Measurements from ENCODE around the gene RPL5. TPM values are rescaled to one million over a fixed set of nuclear protein-coding genes. Genes with fewer than 3 reads are reported as not detected.
A peak's percentile ranks its signal among the peaks of the same experiment; 100 is the strongest.

The RPL5 gene
- total RNA-seq, 1 experiment from 2014 or later, result 1,415 TPM

- no TSS peak for BruUV-seq (replicated peaks)
- intact Hi-C loops (cut with micrococcal nuclease; ENCODE audit: unreplicated experiment), result no loop called here
- POLR2A ChIA-PET (ENCODE audit: low non-redundant PET), result no interaction called here
Measured at GRCh38 chr1:92832537-92833114, 786 bp downstream of the RPL5 start.

DNA sequence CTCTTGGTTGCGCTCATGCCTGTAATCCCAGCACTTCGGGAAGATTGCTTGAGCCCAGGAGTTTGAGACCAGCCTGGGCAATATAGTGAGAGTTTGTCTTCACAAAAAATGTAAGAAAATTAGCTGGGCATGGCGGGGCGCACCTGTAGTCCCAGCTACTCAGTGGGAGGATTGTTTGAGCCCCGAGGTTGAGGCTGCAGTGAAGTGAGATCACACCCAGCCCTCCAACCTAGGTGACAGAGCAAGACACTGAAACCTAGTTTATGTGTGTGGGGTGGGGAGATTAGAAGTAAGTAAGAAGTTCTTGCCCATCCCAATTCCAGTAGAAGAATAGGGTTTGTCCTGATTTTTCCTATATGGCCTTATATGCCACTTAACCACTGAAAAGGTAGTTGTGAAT lies 2.0 kb downstream of the RPL5 start:
- H3K4me3 ChIP-seq (ENCODE audit: low read depth, low read length, poor library complexity, severe bottlenecking), result peak overlapping the region; percentile 94
- intact Hi-C loops (cut with micrococcal nuclease; ENCODE audit: unreplicated experiment), result no loop called here
- H3K27me3 ChIP-seq (replicated peaks; ENCODE audit: insufficient read depth, low read depth, low read length, poor library complexity), result no peaks in the 10 kb centered on the region
- POLR2A ChIA-PET (ENCODE audit: low non-redundant PET), result no interaction called here
- CTCF ChIA-PET, result no interaction called here
- no peaks in the 10 kb centered on the region for H3K9me3 ChIP-seq (ENCODE audit: low read depth, low read length, poor library complexity, severe bottlenecking)
- no peak for TF ChIP-seq EZH2 (IDR thresholded peaks at IDR 0.05; ENCODE audit: borderline replicate concordance, low read depth, low read length, poor library complexity, severe bottlenecking)
- TF ChIP-seq CTCF (conservative IDR thresholded peaks at IDR 0.05; ENCODE audit: low read depth, low read length), result no peak
- no TSS peak for BruUV-seq (replicated peaks)
- no peak for DNase-seq (ENCODE audit: low spot score)
- peaks cover 61% of the 10 kb centered on the region for H3K36me3 ChIP-seq (ENCODE audit: insufficient read depth, low read length, poor library complexity, severe bottlenecking)
- peaks cover 25% of the 10 kb centered on the region for H3K4me1 ChIP-seq (ENCODE audit: insufficient read depth, low read length, poor library complexity, severe bottlenecking)
- peak overlapping the region; percentile 95 for H3K27ac ChIP-seq (ENCODE audit: low read depth, low read length, poor library complexity, severe bottlenecking)

More at GRCh38 chr1:92832537-92833114, 786 bp downstream of the RPL5 start:
- no peak for DNase-seq (ENCODE audit: low spot score)
- Histone ChIP-seq H3K4me1 (ENCODE audit: insufficient read depth, low read length, poor library complexity, severe bottlenecking) (peaks cover 25% of the 10 kb centered on the region), H3K27ac (ENCODE audit: low read depth, low read length, poor library complexity, severe bottlenecking) (peak overlapping the region; percentile 95), H3K9me3 (ENCODE audit: low read depth, low read length, poor library complexity, severe bottlenecking) (no peaks in the 10 kb centered on the region), H3K4me3 (ENCODE audit: low read depth, low read length, poor library complexity, severe bottlenecking) (peak overlapping the region; percentile 94), H3K27me3 (replicated peaks; ENCODE audit: insufficient read depth, low read depth, low read length, poor library complexity) (no peaks in the 10 kb centered on the region), H3K36me3 (ENCODE audit: insufficient read depth, low read length, poor library complexity, severe bottlenecking) (peaks cover 49% of the 10 kb centered on the region)
- TF ChIP-seq CTCF (conservative IDR thresholded peaks at IDR 0.05; ENCODE audit: low read depth, low read length), result no peak
- TF ChIP-seq EZH2 (IDR thresholded peaks at IDR 0.05; ENCODE audit: borderline replicate concordance, low read depth, low read length, poor library complexity, severe bottlenecking), result no peak
- CTCF ChIA-PET, result interaction anchor here (0.6 to 1.8 kb wide), 2 partner anchors 14 to 36 kb away, joined by 3 to 10 read pairs; no protein-coding TSS in a partner anchor

DNA sequence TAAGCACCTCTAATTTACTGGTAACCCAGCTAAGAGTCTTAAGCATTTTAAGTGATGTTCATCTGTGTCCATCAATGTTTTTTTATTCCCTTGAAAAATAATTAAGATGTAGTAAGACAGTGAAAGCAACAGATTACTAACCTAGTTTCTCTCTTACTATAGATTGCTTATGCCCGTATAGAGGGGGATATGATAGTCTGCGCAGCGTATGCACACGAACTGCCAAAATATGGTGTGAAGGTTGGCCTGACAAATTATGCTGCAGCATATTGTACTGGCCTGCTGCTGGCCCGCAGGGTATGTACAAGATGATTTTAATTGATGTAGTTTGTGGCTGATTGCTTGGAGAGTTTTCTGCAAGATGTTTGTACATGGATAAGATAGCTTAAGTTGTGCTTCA lies 2.8 kb downstream of the RPL5 start:
- no peak for TF ChIP-seq EZH2 (IDR thresholded peaks at IDR 0.05; ENCODE audit: borderline replicate concordance, low read depth, low read length, poor library complexity, severe bottlenecking)
- no peak for TF ChIP-seq CTCF (conservative IDR thresholded peaks at IDR 0.05; ENCODE audit: low read depth, low read length)
- peak overlapping the region; percentile 94 for H3K4me3 ChIP-seq (ENCODE audit: low read depth, low read length, poor library complexity, severe bottlenecking)
- H3K9me3 ChIP-seq (ENCODE audit: low read depth, low read length, poor library complexity, severe bottlenecking), result no peaks in the 10 kb centered on the region
- no peak overlapping the region for H3K27ac ChIP-seq (ENCODE audit: low read depth, low read length, poor library complexity, severe bottlenecking)
- no peak for DNase-seq (ENCODE audit: low spot score)
- H3K4me1 ChIP-seq (ENCODE audit: insufficient read depth, low read length, poor library complexity, severe bottlenecking), result peaks cover 25% of the 10 kb centered on the region
- ChIA-PET CTCF (no interaction called here), POLR2A (ENCODE audit: low non-redundant PET) (interaction anchor here (0.7 kb wide), 1 partner anchor 88 kb away, joined by 3 read pairs; no protein-coding TSS in a partner anchor)
- H3K27me3 ChIP-seq (replicated peaks; ENCODE audit: insufficient read depth, low read depth, low read length, poor library complexity), result no peaks in the 10 kb centered on the region
- H3K36me3 ChIP-seq (ENCODE audit: insufficient read depth, low read length, poor library complexity, severe bottlenecking), result peaks cover 69% of the 10 kb centered on the region
- no TSS peak for BruUV-seq (replicated peaks)
- intact Hi-C loops (cut with micrococcal nuclease; ENCODE audit: unreplicated experiment), result no loop called here

All from A673 (cell line).